Keratinocyte (primary cell): ENCODE measurements around the gene CRYBA2.

Source experiments
- CTCF ChIP-seq, 3 experiments: IDR thresholded peaks in 1 of 3; conservative IDR thresholded peaks in 1 of 3; optimal IDR thresholded peaks in 1 of 3; 2 replicates in 2 of 3; 3 replicates in 1 of 3; pipeline versions ENCODE3 to v1.5.1; 2011; ENCODE audit warnings: low read length in 3 of 3, mild to moderate bottlenecking in 3 of 3, moderate library complexity in 2 of 3, control low read depth in 1 of 3, inconsistent platforms in 1 of 3; ENCODE audit not compliant: insufficient read depth in 2 of 3; ENCODE audit errors: extremely low read depth in 1 of 3
- EZH2 ChIP-seq: IDR thresholded peaks from one replicate; pipeline ENCODE4 v1.6.1; 2012; ENCODE audit warnings: inconsistent platforms, mild to moderate bottlenecking, low read length, moderate library complexity

- no peak for TF ChIP-seq CTCF (optimal IDR thresholded peaks at IDR 0.05 in 1 of 3, IDR thresholded peaks at IDR 0.05 in 1 of 3, conservative IDR thresholded peaks at IDR 0.05 in 1 of 3; ENCODE audit: extremely low read depth in 1 of 3, insufficient read depth in 2 of 3, low read length in 3 of 3)
- TF ChIP-seq EZH2: no peak
Measured at GRCh38 chr2:219031005-219031738, 38.0 kb upstream of the CRYBA2 start.
